ENCODE results near the gene TPP1.

The TPP1 gene

GRCh38 chr11:6619004-6619745 is at the start of gene TPP1:
Gene TPP1, minus strand, starts transcription at chr11:6619422. Its CDS starts 22 bp downstream, at chr11:6619400.
- peak; percentile 86 for DNase-seq (ENCODE audit: low read depth)

DNA sequence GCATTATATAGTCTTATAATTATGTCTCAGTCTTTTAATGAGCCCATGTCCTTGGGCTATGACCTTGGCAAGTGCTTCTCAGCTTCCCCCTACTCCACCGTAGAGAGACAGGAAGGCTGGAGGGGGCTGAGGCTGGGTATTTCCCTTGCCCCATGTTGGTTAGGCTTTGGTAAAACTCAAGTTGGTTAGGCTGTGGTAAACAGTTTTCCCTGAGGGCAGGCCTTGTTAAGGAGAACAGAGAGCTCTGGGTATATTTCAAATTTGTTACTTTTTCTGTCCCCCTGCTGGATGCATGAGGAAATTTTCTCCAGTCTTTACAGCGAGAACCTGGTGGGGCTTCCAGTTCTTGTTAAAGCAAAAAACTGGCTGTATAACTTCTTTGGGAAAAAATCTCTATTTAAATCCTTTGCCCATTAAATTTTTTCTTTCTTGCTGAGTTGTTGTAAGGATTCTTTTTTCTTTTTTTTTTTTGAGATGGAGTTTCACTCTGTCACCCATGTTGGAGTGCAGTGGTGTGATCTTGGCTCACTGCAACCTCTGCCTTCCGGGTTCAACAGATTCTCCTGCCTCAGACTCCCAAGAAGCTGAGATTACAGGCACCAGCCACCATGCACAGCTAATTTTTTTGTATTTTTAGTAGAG is 48.6 kb upstream of the TPP1 start:
- DNase-seq (ENCODE audit: low read depth), result no peak

DNA sequence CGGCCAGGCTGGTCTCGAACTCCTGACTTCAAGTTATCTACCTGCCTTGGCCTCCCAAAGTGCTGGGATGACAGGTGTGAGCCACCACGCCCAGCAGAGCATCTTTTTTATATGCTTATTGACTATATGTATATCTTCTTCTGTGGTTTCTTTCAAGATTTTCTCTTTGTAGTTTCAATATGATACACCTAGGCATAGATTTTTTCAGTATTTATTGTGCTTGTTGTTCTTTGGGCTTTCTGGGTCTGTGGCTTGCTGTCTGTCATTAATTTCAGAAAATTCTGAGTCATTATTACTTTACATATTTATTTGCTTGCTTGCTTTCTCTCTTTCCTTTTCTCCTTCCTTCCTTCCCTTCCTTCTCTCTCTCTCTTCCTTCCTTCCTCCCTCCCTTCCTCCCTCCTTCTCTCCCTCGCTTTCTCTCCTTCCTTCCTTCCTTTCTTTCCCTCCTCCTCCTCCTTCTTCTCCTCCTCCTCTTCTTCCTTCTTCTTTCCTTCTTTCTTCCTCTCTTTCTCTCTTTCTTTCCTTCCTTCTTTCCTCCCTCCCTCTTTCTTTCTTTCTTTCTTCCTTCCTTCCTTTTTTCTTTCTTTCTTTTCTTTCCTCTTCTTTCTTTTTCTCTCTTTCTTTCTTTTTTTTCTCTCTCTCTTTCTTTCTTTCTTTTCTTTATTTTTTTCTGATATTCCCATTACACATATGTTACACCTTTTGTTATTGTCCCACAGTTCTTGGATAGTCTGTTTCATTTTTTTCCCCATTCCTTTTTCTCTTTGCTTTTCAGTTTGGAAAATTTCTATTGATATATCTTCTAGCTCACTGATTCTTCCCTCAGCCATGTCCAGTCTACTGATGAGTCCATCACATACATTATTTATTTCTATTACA is 47.3 kb upstream of the TPP1 start:
- DNase-seq (ENCODE audit: low read depth), result no peak

DNA sequence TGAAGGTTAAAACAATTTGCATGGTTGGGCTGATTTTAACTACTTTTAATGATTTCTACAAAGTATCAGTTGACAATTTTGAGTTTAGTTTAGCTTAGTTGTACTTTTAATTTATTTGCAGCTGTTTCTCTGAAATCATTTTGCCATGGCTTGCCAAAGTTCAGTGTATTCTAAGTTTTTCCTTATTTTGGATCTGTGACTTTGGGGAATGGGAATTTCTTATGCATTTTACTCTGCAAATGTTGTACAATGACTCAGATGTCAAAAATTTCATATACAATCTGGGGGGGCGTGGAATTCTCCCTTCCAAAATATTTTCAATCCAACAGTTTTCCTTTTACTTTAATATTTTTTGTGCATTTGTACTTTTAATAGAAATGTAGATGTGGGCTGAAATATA is 45.3 kb upstream of the TPP1 start:
- DNase-seq (ENCODE audit: low read depth), result no peak

GRCh38 chr11:6663794-6664469 is 44.7 kb upstream of the TPP1 start:
- DNase-seq (ENCODE audit: low read depth), result no peak

DNA sequence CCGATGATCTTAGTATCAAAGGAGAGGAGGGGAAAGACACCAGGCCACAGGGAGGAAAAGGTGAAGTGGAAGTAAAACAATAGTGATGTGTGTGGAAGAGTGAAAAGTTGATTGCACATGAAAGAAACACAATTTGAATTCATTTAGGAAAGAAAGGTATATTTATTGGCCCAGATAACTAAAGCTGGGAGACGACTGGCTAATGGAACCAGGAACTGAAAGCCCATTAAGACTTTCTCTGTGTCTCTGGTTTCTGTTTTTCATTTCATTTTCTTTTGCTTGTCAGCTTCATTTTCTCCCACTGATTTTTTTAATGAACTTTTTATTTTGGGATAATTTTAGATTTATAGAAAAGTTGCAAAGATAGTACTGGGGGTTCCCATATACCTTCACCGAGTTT is 41.5 kb upstream of the TPP1 start:
- DNase-seq (ENCODE audit: low read depth), result no peak

DNA sequence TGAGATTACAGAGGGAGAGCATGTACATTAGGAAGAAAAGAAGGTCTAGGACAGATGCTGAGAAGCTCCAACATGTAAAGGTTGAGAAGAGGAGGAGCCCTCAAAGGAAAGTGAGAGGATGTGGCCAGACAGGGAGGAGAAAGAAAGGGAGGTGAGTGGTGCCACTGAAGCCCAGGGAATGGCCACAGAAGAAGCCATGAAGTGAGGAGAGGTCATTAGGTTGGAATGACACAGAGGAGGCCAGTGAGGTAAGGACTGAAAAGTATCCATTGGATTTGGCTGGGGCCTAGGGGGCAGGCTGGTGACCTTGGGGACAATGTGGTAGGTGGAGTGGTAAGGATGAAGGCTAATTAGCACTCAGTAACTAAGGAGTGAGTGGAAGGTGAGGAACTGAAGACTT is 39.4 kb upstream of the TPP1 start:
- DNase-seq (ENCODE audit: low read depth), result no peak

GRCh38 chr11:6657346-6657745 is 38.1 kb upstream of the TPP1 start:
- no peak for DNase-seq (ENCODE audit: low read depth)

DNA sequence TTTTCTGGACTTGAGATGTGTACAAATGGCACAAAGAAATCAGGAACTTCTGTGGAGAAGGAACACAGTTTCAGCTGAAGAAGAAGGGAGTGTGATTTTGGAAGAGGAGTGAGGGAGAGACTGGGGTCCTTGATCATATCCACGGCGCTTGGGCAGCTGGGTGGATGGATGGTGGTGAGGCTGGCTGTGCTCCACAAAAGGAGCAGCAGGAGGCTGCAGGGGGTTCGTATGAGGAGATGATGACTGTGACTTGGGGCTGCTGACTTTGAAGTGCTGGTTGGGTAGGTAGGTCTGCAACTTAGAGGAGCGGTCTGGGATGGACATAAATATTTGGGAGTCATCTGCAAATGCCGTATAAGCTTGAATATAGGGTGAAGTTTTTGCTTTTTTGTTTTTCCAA is 37.7 kb upstream of the TPP1 start:
- no peak for DNase-seq (ENCODE audit: low read depth)

DNA sequence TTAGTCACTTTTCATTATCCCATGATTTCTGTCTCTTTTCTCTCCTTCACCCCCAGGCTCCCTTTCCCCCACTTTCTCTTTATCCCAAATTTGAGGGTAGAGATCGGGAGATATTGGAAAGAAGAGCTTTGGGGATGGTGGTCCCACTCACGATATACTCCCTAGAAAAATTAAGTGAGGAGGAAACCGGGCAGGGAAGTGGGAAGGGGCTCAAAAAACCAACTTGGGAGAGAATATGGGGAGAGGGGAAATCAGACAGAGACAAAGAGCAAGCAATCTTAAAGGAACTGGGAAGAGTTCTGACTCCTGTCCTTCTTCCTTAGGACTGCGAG is 37.3 kb upstream of the TPP1 start:
- no peak for DNase-seq (ENCODE audit: low read depth)

DNA sequence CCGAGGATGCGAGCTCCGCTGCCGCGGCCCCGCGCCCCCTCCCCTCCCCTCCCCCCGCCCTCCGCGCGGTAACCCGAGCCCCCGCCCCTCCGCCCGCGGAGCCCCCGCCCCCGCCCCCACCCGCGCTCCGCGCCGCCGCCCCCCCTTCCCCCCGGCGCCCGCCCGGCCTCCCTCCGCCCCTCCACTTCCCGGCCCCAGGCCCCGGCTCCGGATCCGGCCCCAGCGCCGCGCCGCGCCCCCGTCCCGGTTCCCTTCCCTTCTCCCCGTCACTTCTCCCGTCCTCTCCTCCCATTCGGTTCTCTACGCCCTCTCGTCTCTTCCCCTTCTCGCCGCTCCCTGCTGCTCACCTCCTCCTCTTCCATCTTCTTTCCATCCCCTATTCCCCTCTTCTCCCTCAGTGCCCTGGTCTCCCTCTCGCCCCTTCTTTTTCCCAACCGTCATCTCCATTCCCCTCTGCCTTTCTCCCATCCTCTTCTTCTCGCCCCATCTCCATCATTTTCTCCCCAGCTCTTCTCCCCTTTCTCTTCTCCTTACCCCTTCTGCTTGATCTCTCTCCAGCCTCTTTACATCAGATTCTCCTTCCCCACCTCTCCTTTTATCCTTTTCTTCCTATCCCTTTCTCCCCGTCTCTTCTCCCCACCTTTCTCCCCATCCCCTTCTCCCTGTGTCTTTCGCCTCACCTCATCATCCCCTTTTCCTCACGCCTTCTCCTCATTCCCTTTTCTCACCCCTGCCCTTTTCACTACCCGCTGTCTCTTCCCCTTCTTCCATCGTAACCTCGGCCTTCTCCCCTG is 36.8 kb upstream of the TPP1 start, which contains the start of gene DCHS1:
Gene DCHS1, minus strand, starts transcription at position 20 of the 794 bp plus-strand sequence. CDS start 14,196 bp downstream, outside the sequence.
- DNase-seq (ENCODE audit: low read depth), result no peak

GRCh38 chr11:6655020-6655789 is 36.0 kb upstream of the TPP1 start:
- no peak for DNase-seq (ENCODE audit: low read depth)

DNA sequence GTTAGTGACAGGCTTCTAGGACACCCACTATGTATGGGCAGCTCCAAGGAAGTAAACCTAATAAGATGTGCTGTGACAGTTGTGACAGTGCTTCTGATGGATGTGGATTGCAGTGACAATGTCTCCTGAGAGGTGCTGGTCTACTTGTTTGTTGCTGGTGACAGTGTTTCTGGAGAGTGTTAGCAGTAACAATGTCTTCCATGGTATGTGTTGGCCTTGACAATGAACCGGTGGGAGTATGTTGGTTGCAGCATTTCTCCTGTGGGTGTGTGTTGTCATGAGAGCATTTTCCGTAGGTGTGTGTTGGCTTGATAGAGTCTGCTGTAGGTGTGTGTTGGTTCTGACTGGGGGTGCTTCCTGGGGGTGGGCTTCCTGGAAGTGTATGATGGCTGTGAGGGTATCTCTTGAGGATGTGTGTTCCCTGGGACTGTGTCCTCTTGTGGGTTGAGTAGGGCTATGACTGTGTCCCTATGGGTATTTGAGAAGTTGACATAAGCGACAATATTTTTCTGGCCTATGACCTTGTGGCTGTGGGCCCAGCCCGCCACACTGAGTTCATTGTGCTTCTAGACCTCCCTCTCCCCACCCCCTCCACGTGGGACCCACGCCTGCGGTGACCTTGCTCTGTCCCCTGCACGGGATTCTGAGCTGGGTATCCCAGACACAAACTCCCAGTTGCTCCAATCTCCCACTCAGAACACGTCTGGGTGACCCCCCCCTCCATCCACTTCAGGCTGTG is 35.2 kb upstream of the TPP1 start:
- no peak for DNase-seq (ENCODE audit: low read depth)

DNA sequence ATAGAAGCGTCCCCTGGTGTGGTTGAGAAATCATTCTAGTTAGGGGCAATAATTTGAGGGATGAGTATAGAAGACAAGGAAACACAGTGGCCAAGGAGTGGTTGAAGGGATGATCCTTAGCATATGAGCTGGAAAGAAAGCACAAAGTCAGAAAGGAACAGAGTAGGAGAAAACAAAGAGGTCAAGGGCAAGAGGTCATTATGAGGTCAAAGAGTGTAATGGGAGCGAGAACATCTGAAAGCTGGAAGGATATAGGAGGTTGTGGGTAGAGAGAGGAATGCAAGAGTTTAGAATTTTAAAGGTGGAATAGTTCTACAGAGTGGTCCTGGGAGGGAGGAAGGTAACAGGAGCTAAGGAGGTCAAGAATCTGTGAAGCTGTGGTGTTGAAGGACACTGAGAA is 34.4 kb upstream of the TPP1 start:
- DNase-seq (ENCODE audit: low read depth), result no peak

DNA sequence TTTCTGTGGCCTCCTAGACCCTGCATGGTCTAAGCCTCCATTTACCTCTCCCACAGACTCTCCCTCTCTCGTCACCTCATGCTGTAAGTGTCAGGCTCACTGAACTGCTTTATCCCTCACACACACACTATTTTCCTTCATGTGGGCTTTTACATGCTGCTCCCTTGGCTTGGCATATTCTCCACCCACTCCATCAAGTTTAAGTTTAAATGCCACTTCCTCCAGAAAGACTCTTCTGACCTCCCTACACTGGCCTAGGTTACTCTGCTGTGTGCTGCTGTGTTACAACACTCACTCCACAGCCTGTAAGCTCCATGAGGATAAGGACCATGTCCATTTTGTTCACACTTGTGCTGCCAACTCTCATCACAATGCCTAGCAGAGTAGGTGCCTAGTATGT is 33.9 kb upstream of the TPP1 start:
- DNase-seq (ENCODE audit: low read depth), result no peak

GRCh38 chr11:6652182-6652581 is 33.0 kb upstream of the TPP1 start:
- no peak for DNase-seq (ENCODE audit: low read depth)

DNA sequence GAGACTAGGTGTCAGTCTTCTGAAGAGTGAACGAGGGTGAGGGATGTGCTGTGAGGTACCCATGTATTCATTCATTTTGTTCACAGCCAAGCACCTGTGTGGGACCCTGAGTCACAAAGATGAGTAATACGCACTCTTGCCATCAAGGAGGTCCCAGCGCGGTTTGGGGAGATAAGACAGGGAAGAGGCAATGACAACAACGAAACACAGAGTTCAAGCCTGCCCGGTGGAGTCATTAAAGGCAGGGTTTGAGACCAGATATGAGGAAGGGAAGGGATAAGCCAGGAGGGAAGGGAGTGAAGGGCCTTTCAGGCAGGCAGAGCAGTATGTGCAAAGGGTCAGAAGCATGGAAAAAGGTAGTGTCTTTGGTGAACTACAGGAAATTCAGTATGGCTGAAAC is 31.8 kb upstream of the TPP1 start:
- no peak for DNase-seq (ENCODE audit: low read depth)

GRCh38 chr11:6650104-6650503 is 30.9 kb upstream of the TPP1 start:
- DNase-seq (ENCODE audit: low read depth), result no peak

DNA sequence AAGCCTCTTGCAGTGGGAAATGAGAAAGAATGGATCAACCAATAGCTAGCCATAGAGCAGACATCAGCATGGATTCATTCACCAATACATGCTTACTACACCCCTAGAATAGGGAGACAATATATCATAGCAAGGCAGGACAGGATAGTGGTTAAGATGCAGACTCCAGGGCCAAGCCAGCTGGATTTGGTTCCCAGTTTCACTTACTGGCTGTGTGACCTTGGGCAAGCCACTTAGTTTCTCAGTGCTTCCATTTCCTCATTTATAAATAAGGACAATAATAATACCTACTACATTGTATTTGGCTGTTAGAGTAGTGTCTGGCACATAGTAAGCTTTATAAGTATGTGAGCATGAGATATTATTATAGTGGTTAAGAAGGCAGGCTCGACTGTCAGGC is 29.3 kb upstream of the TPP1 start:
- DNase-seq (ENCODE audit: low read depth), result no peak

DNA sequence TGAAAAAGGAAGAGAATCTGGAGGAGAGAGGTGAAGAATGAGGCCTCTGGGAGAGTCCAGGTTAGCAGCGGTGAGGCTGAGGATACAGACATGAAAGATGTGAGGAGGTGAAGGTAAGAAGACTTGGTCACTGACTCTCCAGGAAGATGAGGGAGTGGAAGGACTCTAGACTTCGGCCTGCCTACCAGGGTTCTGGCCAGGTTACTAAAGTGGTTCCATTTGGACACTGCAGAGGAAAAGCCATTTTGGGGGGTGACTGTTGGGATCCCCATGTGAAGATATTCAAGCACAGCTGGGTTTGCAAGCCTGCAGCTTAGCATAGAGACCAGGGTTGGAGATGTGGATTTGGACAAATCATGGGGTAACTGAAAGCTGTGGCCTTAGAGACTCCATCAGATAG is 28.6 kb upstream of the TPP1 start:
- DNase-seq (ENCODE audit: low read depth), result no peak
